OCI-LY7 (cell line): ENCODE data around the gene GRHL3. TPM values are rescaled to one million over a fixed set of nuclear protein-coding genes. Genes with fewer than 3 reads are reported as not detected.

Experiments
- BruUV-seq: library from RNA; stranded (reverse); fragments of 400-500 nt; replicated peaks from 2 replicates; lab custom pipeline; 2021; lab: Mats Ljungman, UMichigan
- CTCF ChIA-PET: fragments of 300-600 bp; sonication (Branson Sonifier 250); formaldehyde crosslinking; loops from one replicate; lab custom pipeline; 2022; ENCODE audit warnings: antibody characterized with exemption; ENCODE audit not compliant: unreplicated experiment; lab: Charles Lee
- POLR2A ChIA-PET: fragments of 300-600 bp; sonication (Branson Sonifier 250); formaldehyde crosslinking; loops from one replicate; lab custom pipeline; 2022; ENCODE audit warnings: antibody characterized with exemption; lab: Charles Lee
- DNase-seq: peaks from one replicate; pipeline ENCODE4 v3.0.0-alpha.2; 2015; ENCODE audit warnings: low spot score
- H2AFZ ChIP-seq: fragments of 200-600 bp; sonication (generic), shearing (Covaris generic); 2 replicates; pipeline ENCODE4 v1.6.1; 2014; ENCODE audit warnings: mild to moderate bottlenecking, antibody characterized with exemption, low read length, moderate library complexity
- H3K27ac ChIP-seq: fragments of 200-600 bp; sonication (generic); 2 replicates; pipeline ENCODE4 v1.5.1; 2014; ENCODE audit warnings: mixed run types, low read depth, mild to moderate bottlenecking, moderate library complexity, low read length, inconsistent platforms; ENCODE audit not compliant: poor library complexity, severe bottlenecking
- H3K36me3 ChIP-seq: fragments of 200-600 bp; sonication (generic); 2 replicates; pipeline ENCODE4 v1.6.1; 2014; ENCODE audit warnings: mild to moderate bottlenecking, antibody characterized with exemption, low read length, moderate library complexity, mixed read lengths; ENCODE audit not compliant: insufficient read depth
- H3K4me1 ChIP-seq: fragments of 200-600 bp; sonication (generic); 2 replicates; pipeline ENCODE4 v1.5.1; 2014; ENCODE audit warnings: mild to moderate bottlenecking, low read length; ENCODE audit not compliant: insufficient read depth, poor library complexity, severe bottlenecking
- H3K4me2 ChIP-seq: fragments of 200-600 bp; sonication (generic); 2 replicates; pipeline ENCODE4 v1.6.1; 2014; ENCODE audit warnings: mild to moderate bottlenecking, low read length
- H3K4me3 ChIP-seq: fragments of 200-600 bp; sonication (generic); 2 replicates; pipeline ENCODE4 v1.5.1; 2014; ENCODE audit warnings: mild to moderate bottlenecking, low read depth, low read length; ENCODE audit not compliant: poor library complexity, severe bottlenecking
- H3K79me2 ChIP-seq: fragments of 200-600 bp; sonication (generic); 2 replicates; pipeline ENCODE4 v1.6.1; 2016; ENCODE audit warnings: low read depth, mild to moderate bottlenecking, low read length, moderate library complexity, mixed read lengths; ENCODE audit not compliant: insufficient read depth
- H3K9me2 ChIP-seq: fragments of 200-600 bp; sonication (generic); 2 replicates; pipeline ENCODE4 v1.6.1; 2016; ENCODE audit warnings: mild to moderate bottlenecking, low read length, mixed read lengths; ENCODE audit not compliant: insufficient read depth
- H3K9me3 ChIP-seq: fragments of 200-600 bp; sonication (generic); 2 replicates; pipeline ENCODE4 v1.6.1; 2014; ENCODE audit warnings: mild to moderate bottlenecking, mixed run types, low read length, mixed read lengths
- H4K20me1 ChIP-seq: fragments of 200-600 bp; sonication (generic); 2 replicates; pipeline ENCODE4 v1.6.1; 2014; ENCODE audit warnings: mild to moderate bottlenecking, antibody characterized with exemption, low read length, moderate library complexity, mixed read lengths; ENCODE audit not compliant: insufficient read depth
- EZH2phosphoT487 ChIP-seq: fragments of 200-600 bp; sonication (generic); IDR thresholded peaks from 2 replicates; pipeline ENCODE4 v1.6.1; 2018; ENCODE audit warnings: low read depth, borderline replicate concordance, mild to moderate bottlenecking, mixed run types, antibody characterized with exemption, low read length, moderate library complexity, mixed read lengths
- intact Hi-C: fragments of 100-400 bp; cut with micrococcal nuclease; formaldehyde crosslinking; loops from one replicate; pipeline ENCODE4 v1.10.0; 2022; ENCODE audit not compliant: unreplicated experiment
- total RNA-seq, 2 experiments: library from RNA; depleted of rRNA in 1 of 2; stranded (reverse); fragments of >200 nt in 1 of 2; shearing (Covaris generic) in 1 of 2; gene quantifications; 2 replicates each; pipeline ENCODE4 v1.2.3, GENCODE V29; 2014 to 2022
- TF ChIP-seq, protein P1 (sequence below): fragments of 200-600 bp; sonication (generic); conservative IDR thresholded peaks from 2 replicates; pipeline ENCODE4 v1.5.1; 2014; ENCODE audit warnings: mild to moderate bottlenecking, antibody characterized with exemption, low read length, moderate library complexity, mixed read lengths

GRHL3 gene
- total RNA-seq, 2 experiments from 2014 or later = 0.09 to 0.65 TPM

DNA sequence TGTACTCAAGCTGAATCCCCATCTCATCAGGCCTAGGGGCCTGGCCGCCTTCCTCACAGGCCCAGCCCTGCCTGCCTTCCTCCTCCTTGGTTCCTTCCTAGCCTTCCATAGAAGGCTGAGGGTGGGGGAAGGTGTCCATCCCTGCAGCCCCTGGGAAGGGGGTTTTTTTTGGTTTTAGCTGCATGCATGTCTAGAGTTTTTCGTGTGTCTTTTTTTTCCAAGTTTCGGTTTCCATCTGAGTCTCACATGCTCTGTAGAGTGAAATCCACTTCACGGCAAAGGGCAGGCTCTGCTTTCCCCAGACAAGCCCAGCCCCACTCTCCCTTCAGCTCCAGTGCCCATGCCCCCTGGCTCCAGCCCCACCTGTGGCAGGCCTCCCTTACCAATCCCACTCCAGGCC is 32.1 kb downstream of the GRHL3 start:
- H3K9me3 ChIP-seq = no peaks in the 10 kb centered on the region
- H3K36me3 ChIP-seq = no peaks in the 10 kb centered on the region
- H3K4me2 ChIP-seq = no peak overlapping the region
- H3K4me3 ChIP-seq = no peak overlapping the region
- no peak overlapping the region for H3K27ac ChIP-seq
- no peaks in the 10 kb centered on the region for H3K79me2 ChIP-seq
- POLR2A ChIA-PET = interaction anchor here (1.1 kb wide), 1 partner anchor 15 kb away, joined by 3 read pairs; no protein-coding TSS in a partner anchor
- H4K20me1 ChIP-seq = no peaks in the 10 kb centered on the region
- BruUV-seq = no TSS peak
- DNase-seq = no peak
- CTCF ChIA-PET = no interaction called here
- intact Hi-C loops = no loop called here
- no peak overlapping the region for H2AFZ ChIP-seq
- TF ChIP-seq, protein P1, sequence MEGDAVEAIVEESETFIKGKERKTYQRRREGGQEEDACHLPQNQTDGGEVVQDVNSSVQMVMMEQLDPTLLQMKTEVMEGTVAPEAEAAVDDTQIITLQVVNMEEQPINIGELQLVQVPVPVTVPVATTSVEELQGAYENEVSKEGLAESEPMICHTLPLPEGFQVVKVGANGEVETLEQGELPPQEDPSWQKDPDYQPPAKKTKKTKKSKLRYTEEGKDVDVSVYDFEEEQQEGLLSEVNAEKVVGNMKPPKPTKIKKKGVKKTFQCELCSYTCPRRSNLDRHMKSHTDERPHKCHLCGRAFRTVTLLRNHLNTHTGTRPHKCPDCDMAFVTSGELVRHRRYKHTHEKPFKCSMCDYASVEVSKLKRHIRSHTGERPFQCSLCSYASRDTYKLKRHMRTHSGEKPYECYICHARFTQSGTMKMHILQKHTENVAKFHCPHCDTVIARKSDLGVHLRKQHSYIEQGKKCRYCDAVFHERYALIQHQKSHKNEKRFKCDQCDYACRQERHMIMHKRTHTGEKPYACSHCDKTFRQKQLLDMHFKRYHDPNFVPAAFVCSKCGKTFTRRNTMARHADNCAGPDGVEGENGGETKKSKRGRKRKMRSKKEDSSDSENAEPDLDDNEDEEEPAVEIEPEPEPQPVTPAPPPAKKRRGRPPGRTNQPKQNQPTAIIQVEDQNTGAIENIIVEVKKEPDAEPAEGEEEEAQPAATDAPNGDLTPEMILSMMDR = no peak
- no peak for TF ChIP-seq EZH2phosphoT487
- no peaks in the 10 kb centered on the region for H3K9me2 ChIP-seq
- peaks cover 7% of the 10 kb centered on the region for H3K4me1 ChIP-seq

DNA sequence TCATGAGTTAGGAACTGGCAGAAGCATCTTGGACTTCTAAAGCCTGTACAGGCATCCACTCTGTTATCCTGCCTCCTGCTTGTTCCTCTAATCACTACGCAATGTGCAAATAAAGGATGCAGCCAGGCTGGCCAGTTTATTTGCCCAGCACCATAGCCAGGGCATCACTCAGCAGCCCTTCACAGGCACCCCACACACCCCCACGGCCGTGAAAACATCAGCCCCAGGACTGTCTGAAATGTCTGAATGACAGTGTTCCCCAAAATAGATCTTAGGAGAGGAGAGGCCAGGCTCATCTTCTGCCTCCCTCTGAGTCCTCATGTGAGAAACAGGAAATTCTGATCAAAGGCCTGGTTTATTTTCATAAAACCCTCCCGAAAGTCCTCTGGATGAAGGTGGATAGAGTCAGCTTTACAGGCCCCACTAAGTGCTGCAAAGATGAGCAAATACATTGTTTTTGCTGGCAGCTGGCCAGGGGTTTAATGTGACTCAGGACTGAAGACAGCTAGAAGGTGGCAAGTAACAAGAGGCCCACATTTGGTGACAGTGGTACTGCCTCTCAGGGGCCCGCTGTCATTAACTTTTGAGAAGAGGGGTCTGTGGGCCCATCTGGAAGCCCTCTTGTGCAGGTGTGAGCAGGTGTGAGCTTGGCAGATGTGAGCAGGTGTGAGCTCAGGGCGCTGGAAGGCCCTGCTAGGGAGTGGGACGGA is 32.9 kb downstream of the GRHL3 start:
- DNase-seq = no peak
- no TSS peak for BruUV-seq
- H3K27ac ChIP-seq = no peak overlapping the region
- no peaks in the 10 kb centered on the region for H3K9me3 ChIP-seq
- H2AFZ ChIP-seq = no peak overlapping the region
- H3K9me2 ChIP-seq = no peaks in the 10 kb centered on the region
- H3K4me2 ChIP-seq = 0 out of 2 replicates have a peak overlapping the region, but pooled peaks have one; percentile 8
- no peak for TF ChIP-seq EZH2phosphoT487
- TF ChIP-seq, protein P1 = no peak
- H3K36me3 ChIP-seq = no peaks in the 10 kb centered on the region
- ChIA-PET POLR2A (no interaction called here), CTCF (no interaction called here)
- intact Hi-C loops = no loop called here
- no peak overlapping the region for H3K4me3 ChIP-seq
- no peaks in the 10 kb centered on the region for H3K79me2 ChIP-seq
- H4K20me1 ChIP-seq = no peaks in the 10 kb centered on the region
- H3K4me1 ChIP-seq = peaks cover 7% of the 10 kb centered on the region

DNA sequence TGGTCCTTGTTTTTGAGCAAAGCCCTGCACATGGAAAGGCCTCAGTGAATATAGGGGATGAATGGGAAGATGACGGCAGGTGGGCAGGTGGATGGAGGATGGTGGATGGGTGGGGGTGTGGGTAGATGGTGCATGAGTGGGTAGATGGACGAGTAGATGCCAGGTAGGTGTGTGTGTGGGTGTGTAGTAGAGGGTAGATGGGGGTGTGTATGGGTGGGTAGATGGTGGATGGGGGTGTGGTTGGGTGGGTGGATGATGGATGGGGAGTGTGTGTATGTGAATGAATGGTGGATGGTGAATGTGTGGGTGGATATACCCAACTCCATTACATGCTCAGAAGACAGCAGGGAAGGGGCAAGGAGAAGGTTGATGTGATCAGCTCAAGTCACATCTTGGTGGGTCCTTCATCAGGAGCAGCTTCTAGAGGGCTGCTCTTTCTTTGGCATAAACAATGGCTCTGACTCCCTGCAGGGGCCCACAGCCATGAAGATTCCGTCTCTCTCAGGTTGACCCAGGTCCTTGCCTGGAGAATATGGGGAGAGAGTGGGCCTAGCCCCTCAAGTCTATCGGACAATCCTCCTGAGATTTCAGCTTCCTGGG is 34.2 kb downstream of the GRHL3 start:
- TF ChIP-seq, protein P1 = no peak
- TF ChIP-seq EZH2phosphoT487 = no peak
- intact Hi-C loops = no loop called here
- H3K27ac ChIP-seq = no peak overlapping the region
- H3K4me3 ChIP-seq = no peak overlapping the region
- peaks cover 7% of the 10 kb centered on the region for H3K4me1 ChIP-seq
- ChIA-PET POLR2A (interaction anchor here (0.6 kb wide), 1 partner anchor 443 kb away, joined by 3 read pairs; no protein-coding TSS in a partner anchor), CTCF (no interaction called here)
- H4K20me1 ChIP-seq = no peaks in the 10 kb centered on the region
- H3K9me3 ChIP-seq = no peaks in the 10 kb centered on the region
- H3K36me3 ChIP-seq = no peaks in the 10 kb centered on the region
- no peak overlapping the region for H2AFZ ChIP-seq
- no peaks in the 10 kb centered on the region for H3K79me2 ChIP-seq
- no peaks in the 10 kb centered on the region for H3K9me2 ChIP-seq
- no TSS peak for BruUV-seq
- DNase-seq = no peak
- no peak overlapping the region for H3K4me2 ChIP-seq
